ENCODE results near the gene CERS2.

- TF ChIP-seq, protein P1, sequence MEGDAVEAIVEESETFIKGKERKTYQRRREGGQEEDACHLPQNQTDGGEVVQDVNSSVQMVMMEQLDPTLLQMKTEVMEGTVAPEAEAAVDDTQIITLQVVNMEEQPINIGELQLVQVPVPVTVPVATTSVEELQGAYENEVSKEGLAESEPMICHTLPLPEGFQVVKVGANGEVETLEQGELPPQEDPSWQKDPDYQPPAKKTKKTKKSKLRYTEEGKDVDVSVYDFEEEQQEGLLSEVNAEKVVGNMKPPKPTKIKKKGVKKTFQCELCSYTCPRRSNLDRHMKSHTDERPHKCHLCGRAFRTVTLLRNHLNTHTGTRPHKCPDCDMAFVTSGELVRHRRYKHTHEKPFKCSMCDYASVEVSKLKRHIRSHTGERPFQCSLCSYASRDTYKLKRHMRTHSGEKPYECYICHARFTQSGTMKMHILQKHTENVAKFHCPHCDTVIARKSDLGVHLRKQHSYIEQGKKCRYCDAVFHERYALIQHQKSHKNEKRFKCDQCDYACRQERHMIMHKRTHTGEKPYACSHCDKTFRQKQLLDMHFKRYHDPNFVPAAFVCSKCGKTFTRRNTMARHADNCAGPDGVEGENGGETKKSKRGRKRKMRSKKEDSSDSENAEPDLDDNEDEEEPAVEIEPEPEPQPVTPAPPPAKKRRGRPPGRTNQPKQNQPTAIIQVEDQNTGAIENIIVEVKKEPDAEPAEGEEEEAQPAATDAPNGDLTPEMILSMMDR (IDR thresholded peaks at IDR 0.05): no peak
- peak; percentile 22; the same call in 1 of the 2 replicates for TF ChIP-seq POLR2AphosphoS5 (IDR thresholded peaks at IDR 0.05; ENCODE audit: low read depth, low read length)
These were observed at the start of gene CERS2 for GRCh38 chr1:150974580-150975478.

Data from Panc1 (cell line).